Thyroid gland (tissue), 4 donors: ENCODE data around the gene ITGB7. TPM values are rescaled to one million over a fixed set of nuclear protein-coding genes. Genes with fewer than 3 reads are reported as not detected.

ENCODE experiments used
- DNase-seq, 2 donors: peaks; one replicate each; pipeline ENCODE4 v3.0.0-alpha.2; 2019
- H3K27ac ChIP-seq, 3 donors: fragments of 200-600 bp; sonication (generic); 1 replicate in 2 of 3; 2 replicates in 1 of 3; pipeline ENCODE4 v1.5.1; 2016 to 2019; ENCODE audit warnings: mild to moderate bottlenecking in 1 of 3, moderate library complexity in 1 of 3
- H3K27me3 ChIP-seq: fragments of 200-600 bp; sonication (generic); one replicate; pipeline ENCODE4 v1.5.1; 2019
- H3K36me3 ChIP-seq, 2 donors: fragments of 200-600 bp; sonication (generic); one replicate each; pipeline ENCODE4 v1.5.1; 2016 to 2019
- H3K4me1 ChIP-seq, 2 donors: fragments of 200-600 bp; sonication (generic); one replicate each; pipeline ENCODE4 v1.5.1; 2017 to 2019
- H3K4me3 ChIP-seq, 3 donors: fragments of 200-600 bp; sonication (generic); replicated peaks in 1 of 3; 1 replicate in 2 of 3; 2 replicates in 1 of 3; pipeline ENCODE4 v1.5.1; 2016; ENCODE audit warnings: mild to moderate bottlenecking in 1 of 3
- H3K9me3 ChIP-seq: fragments of 200-600 bp; sonication (generic); one replicate; pipeline ENCODE4 v1.5.1; 2017
- CTCF ChIP-seq, 6 experiments: fragments of 200-600 bp in 3 of 6; fragments of 450-650 bp in 3 of 6; sonication (generic) in 3 of 6; IDR thresholded peaks; one replicate each; pipeline ENCODE4 v1.5.1; 2016 to 2019; ENCODE audit warnings: antibody characterized with exemption in 6 of 6, mild to moderate bottlenecking in 2 of 6, inconsistent platforms in 1 of 6, moderate library complexity in 1 of 6
- POLR2A ChIP-seq, 2 donors: fragments of 450-650 bp; IDR thresholded peaks; one replicate each; pipeline ENCODE4 v1.6.1; 2017; ENCODE audit warnings: antibody characterized with exemption in 2 of 2, mild to moderate bottlenecking in 2 of 2, moderate library complexity in 1 of 2
- WGBS, 2 donors: methylation state at CpG; one replicate each; pipeline ENCODE4 v1.1.5; 2017; 5-methylcytosine and 5-hydroxymethylcytosine counted together
- intact Hi-C: fragments of 100-400 bp; cut with DNase I; formaldehyde crosslinking; loops from one replicate; pipeline ENCODE4 v1.15.1; 2023
- total RNA-seq, 4 donors: library from RNA; depleted of rRNA; stranded (reverse); fragments of >200 nt; gene quantifications; one replicate each; pipeline ENCODE4 v1.2.3, GENCODE V29; 2016

The ITGB7 gene
- total RNA-seq, 4 donors from 2014 or later: 3.2 to 15.6 (median 4.9) TPM

GRCh38 chr12:53185582-53186153, 21.4 kb downstream of the ITGB7 start:
- intact Hi-C loops: no loop called here
- 93 to 100% methylated on average over 3 of the region's 3 CpGs for WGBS, 2 donors
- Histone ChIP-seq H3K27me3 (no peaks in the 10 kb centered on the region), H3K4me3 (no peak overlapping the region), H3K27ac (no peak overlapping the region), H3K36me3 (peaks cover 61 to 64% of the 10 kb centered on the region in 2 donors), H3K4me1 (peaks cover 22 to 23% of the 10 kb centered on the region in 2 donors), H3K9me3 (no peaks in the 10 kb centered on the region)
- TF ChIP-seq POLR2A (IDR thresholded peaks at IDR 0.05) (no peak), CTCF (IDR thresholded peaks at IDR 0.05) (no peak)
- DNase-seq: no peak

GRCh38 chr12:53184828-53185227, 22.2 kb downstream of the ITGB7 start:
- Histone ChIP-seq H3K27me3 (no peaks in the 10 kb centered on the region), H3K4me1 (peaks cover 22 to 24% of the 10 kb centered on the region in 2 donors), H3K36me3 (peaks cover 61 to 64% of the 10 kb centered on the region in 2 donors), H3K9me3 (no peaks in the 10 kb centered on the region), H3K4me3 (no peak overlapping the region), H3K27ac (no peak overlapping the region)
- intact Hi-C loops: no loop called here
- TF ChIP-seq CTCF (IDR thresholded peaks at IDR 0.05): no peak
- no peak for TF ChIP-seq POLR2A (IDR thresholded peaks at IDR 0.05)
- no peak for DNase-seq
- 95 to 96% methylated on average over 4 to 6 of the region's 6 CpGs for WGBS, 2 donors

- WGBS, 2 donors: 72 to 76% methylated on average over 2 of the region's 2 CpGs
- Histone ChIP-seq H3K4me3 (no peak overlapping the region), H3K27me3 (no peaks in the 10 kb centered on the region), H3K27ac (no peak overlapping the region), H3K9me3 (no peaks in the 10 kb centered on the region), H3K4me1 (peaks cover 22 to 28% of the 10 kb centered on the region in 2 donors), H3K36me3 (peaks cover 53 to 59% of the 10 kb centered on the region in 2 donors)
- intact Hi-C loops: no loop called here
- DNase-seq: no peak
- no peak for TF ChIP-seq CTCF (IDR thresholded peaks at IDR 0.05)
- TF ChIP-seq POLR2A (IDR thresholded peaks at IDR 0.05): no peak
Observed at GRCh38 chr12:53182903-53183302, 24.1 kb downstream of the ITGB7 start.

GRCh38 chr12:53181935-53182334, 25.1 kb downstream of the ITGB7 start:
- H3K9me3 ChIP-seq: no peaks in the 10 kb centered on the region

More at GRCh38 chr12:53181935-53182334, 25.1 kb downstream of the ITGB7 start:
- H3K4me1 ChIP-seq: peaks cover 22 to 28% of the 10 kb centered on the region in 2 donors
- WGBS, 2 donors: 69 to 83% methylated on average over 2 of the region's 2 CpGs
- peak overlapping the region in 1 of 3 donors; percentile 77 for H3K4me3 ChIP-seq
- H3K36me3 ChIP-seq: peaks cover 44 to 49% of the 10 kb centered on the region in 2 donors
- H3K27me3 ChIP-seq: no peaks in the 10 kb centered on the region
- peak overlapping the region in 1 of 3 donors; percentile 95 for H3K27ac ChIP-seq
- no peak for TF ChIP-seq CTCF (IDR thresholded peaks at IDR 0.05)
- no peak for TF ChIP-seq POLR2A (IDR thresholded peaks at IDR 0.05)
- intact Hi-C loops: no loop called here
- no peak for DNase-seq
